Stimulated activated CD4-positive, alpha-beta T cell treated with anti-CD3 and anti-CD28 coated beads, Interleukin-4, amount 100 ng/mL, for 1 hour (primary cell): ENCODE data around the gene KLHDC4.

Experiments
- DNase-seq: peaks from one replicate; pipeline ENCODE4 v3.0.0-alpha.2; 2020

The KLHDC4 gene

GRCh38 chr16:87715231-87715630 lies 50.6 kb downstream of the KLHDC4 start:
- no peak for DNase-seq

GRCh38 chr16:87713451-87714229 lies 52.1 kb downstream of the KLHDC4 start:
- DNase-seq = peak; percentile 48

- no peak for DNase-seq
Observed at GRCh38 chr16:87712184-87712762, 53.5 kb downstream of the KLHDC4 start.

- no peak for DNase-seq
Observed at GRCh38 chr16:87710887-87711286, 54.9 kb downstream of the KLHDC4 start.

GRCh38 chr16:87709677-87710076 lies 56.1 kb downstream of the KLHDC4 start:
- no peak for DNase-seq

GRCh38 chr16:87708881-87709638 lies 56.7 kb downstream of the KLHDC4 start:
- no peak for DNase-seq

GRCh38 chr16:87707714-87708580 lies 57.8 kb downstream of the KLHDC4 start:
- DNase-seq = no peak

GRCh38 chr16:87707097-87707496 lies 58.7 kb downstream of the KLHDC4 start:
- DNase-seq = no peak

- no peak for DNase-seq
Observed at GRCh38 chr16:87706278-87707000, 59.3 kb downstream of the KLHDC4 start.

GRCh38 chr16:87705771-87706277 lies 60.0 kb downstream of the KLHDC4 start:
- no peak for DNase-seq

GRCh38 chr16:87704754-87705353 lies 60.9 kb downstream of the KLHDC4 start:
- DNase-seq = no peak

- DNase-seq = no peak
Observed at GRCh38 chr16:87703835-87704375, 61.9 kb downstream of the KLHDC4 start.

GRCh38 chr16:87703071-87703470 lies 62.7 kb downstream of the KLHDC4 start:
- no peak for DNase-seq

GRCh38 chr16:87702325-87702811 lies 63.4 kb downstream of the KLHDC4 start:
- peak; percentile 38 for DNase-seq

- DNase-seq = no peak
Observed at GRCh38 chr16:87701505-87701921, 64.3 kb downstream of the KLHDC4 start.

- DNase-seq = no peak
Observed at GRCh38 chr16:87701078-87701460, 64.7 kb downstream of the KLHDC4 start.

GRCh38 chr16:87700406-87701077 lies 65.2 kb downstream of the KLHDC4 start:
- DNase-seq = no peak

GRCh38 chr16:87698676-87699199 lies 67.0 kb downstream of the KLHDC4 start:
- no peak for DNase-seq

- DNase-seq = no peak
Observed at GRCh38 chr16:87698241-87698640, 67.5 kb downstream of the KLHDC4 start.

- DNase-seq = no peak
Observed at GRCh38 chr16:87697792-87698191, 68.0 kb downstream of the KLHDC4 start.
